Activated CD4-positive, alpha-beta memory T cell treated with anti-CD3 and anti-CD28 coated beads, Interleukin-2, amount 10 ng/mL, durations not matched to agents 7 days and 5 days (primary cell): Measurements from ENCODE around the gene ELL. TPM values are rescaled to one million over a fixed set of nuclear protein-coding genes. Genes with fewer than 3 reads are reported as not detected.
A peak's percentile ranks its signal among the peaks of the same experiment; 100 is the strongest.

Experiments
- CTCF ChIA-PET: fragments of 350-600 bp; sonication (Branson Sonifier 250); formaldehyde crosslinking; loops from one replicate; lab custom pipeline; 2021; ENCODE audit warnings: antibody characterized with exemption, inconsistent platforms; lab: Charles Lee
- POLR2A ChIA-PET: fragments of 350-600 bp; sonication (Branson Sonifier 250); formaldehyde crosslinking; loops from one replicate; lab custom pipeline; 2021; ENCODE audit warnings: antibody characterized with exemption; lab: Charles Lee
- DNase-seq: peaks from one replicate; pipeline ENCODE4 v3.0.0-alpha.2; 2020
- H3K27ac Mint-ChIP-seq: one replicate; pipeline ENCODE4 v1.8.0; 2021; ENCODE audit warnings: mild to moderate bottlenecking, mixed read lengths
- H3K27me3 Mint-ChIP-seq: one replicate; pipeline ENCODE4 v1.8.0; 2021; ENCODE audit warnings: mixed read lengths
- H3K36me3 Mint-ChIP-seq: one replicate; pipeline ENCODE4 v1.8.0; 2021; ENCODE audit warnings: low read depth, mixed read lengths
- H3K4me1 Mint-ChIP-seq: one replicate; pipeline ENCODE4 v1.8.0; 2021; ENCODE audit warnings: mixed read lengths
- H3K4me3 Mint-ChIP-seq: one replicate; pipeline ENCODE4 v1.8.0; 2021; ENCODE audit warnings: mild to moderate bottlenecking, mixed read lengths
- H3K9me3 Mint-ChIP-seq: one replicate; pipeline ENCODE4 v1.8.0; 2021; ENCODE audit warnings: mixed read lengths
- total RNA-seq, 2 experiments: library from RNA; stranded (reverse); gene quantifications; one replicate each; pipeline ENCODE4 v1.2.3, GENCODE V29; 2021

Gene ELL
- total RNA-seq, 2 experiments from 2014 or later: 26.2 to 26.3 TPM

DNA sequence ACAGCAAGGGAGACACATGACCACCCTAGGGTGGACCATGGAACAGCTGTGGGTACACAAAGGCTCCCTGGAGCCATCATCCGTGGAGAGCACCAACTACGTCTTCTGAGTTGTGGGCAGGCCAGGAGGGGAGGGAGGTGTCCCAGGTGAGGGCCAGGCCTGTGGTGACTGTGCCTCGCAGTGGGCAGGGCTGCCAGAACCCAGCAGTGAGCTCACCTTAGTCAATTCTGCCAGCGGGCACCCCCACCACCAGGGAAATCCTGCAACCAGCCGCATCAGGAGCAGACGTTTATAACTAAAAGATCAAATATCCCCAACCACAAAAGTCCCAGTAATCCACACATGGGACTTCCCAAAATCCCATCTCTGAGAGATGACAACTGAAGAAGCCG is 19.6 kb downstream of the ELL start:
- Mint-ChIP-seq H3K4me1 (peaks cover 96% of the 10 kb centered on the region), H3K9me3 (no peaks in the 10 kb centered on the region), H3K27me3 (no peaks in the 10 kb centered on the region), H3K4me3 (no peak overlapping the region), H3K36me3 (peaks cover 3% of the 10 kb centered on the region), H3K27ac (no peak overlapping the region)
- ChIA-PET CTCF (no interaction called here), POLR2A (interaction anchor here (0.9 to 4.0 kb wide), 3 partner anchors 18 to 55 kb away, joined by 3 to 17 read pairs (median 3); partner anchors contain the start of genes ELL and KXD1)
- DNase-seq: no peak

DNA sequence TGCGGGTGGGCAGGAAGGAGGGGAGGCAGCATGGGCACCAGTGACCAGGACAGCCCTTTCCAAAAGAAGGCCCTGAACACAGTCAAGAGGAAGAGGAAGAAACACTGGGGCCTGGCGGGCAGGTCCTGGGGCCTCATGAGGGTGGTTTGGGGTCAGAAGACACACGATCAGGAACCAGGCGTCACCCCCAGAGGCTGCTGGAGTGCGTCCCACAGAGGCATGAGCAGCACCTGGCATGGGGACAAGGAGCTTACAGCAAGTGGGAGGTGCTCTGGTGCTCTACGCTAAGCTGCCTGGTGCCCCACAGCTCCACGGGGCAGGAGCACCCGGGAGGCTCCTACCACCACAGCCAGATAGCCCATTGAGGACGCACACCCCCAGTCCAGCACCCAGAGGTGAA is 20.0 kb downstream of the ELL start:
- no peak overlapping the region for H3K27ac Mint-ChIP-seq
- H3K9me3 Mint-ChIP-seq: no peaks in the 10 kb centered on the region
- ChIA-PET CTCF (interaction anchor here (1.1 kb wide), 1 partner anchor 20 kb away, joined by 7 read pairs; no protein-coding TSS in a partner anchor), POLR2A (interaction anchor here (0.9 to 4.0 kb wide), 2 partner anchors 19 to 20 kb away, joined by 3 to 17 read pairs; partner anchors contain the start of gene ELL)
- peaks cover 3% of the 10 kb centered on the region for H3K36me3 Mint-ChIP-seq
- no peak overlapping the region for H3K4me3 Mint-ChIP-seq
- H3K4me1 Mint-ChIP-seq: peaks cover 96% of the 10 kb centered on the region
- no peak for DNase-seq
- no peaks in the 10 kb centered on the region for H3K27me3 Mint-ChIP-seq

DNA sequence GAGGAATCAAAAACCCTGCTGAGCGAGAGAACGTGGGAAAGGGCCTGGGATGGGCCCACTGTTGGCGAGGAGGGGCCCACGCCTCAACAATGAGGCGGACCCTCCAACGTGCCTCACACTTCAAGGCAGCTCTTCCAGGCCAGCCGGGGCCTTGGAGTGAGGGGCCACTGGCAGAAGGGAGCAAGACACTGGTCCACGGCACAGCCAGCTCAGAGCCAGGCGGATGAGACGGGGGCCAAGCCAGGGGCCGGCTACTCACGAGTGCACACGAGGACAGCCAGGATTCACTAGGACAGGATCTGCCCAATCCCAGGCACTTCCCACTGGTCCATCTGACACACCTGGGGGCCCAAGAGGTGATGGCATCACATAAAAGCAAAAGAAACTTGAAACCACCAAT is 20.5 kb downstream of the ELL start:
- Mint-ChIP-seq H3K27ac (no peak overlapping the region), H3K9me3 (no peaks in the 10 kb centered on the region), H3K36me3 (peaks cover 3% of the 10 kb centered on the region), H3K4me1 (peaks cover 96% of the 10 kb centered on the region), H3K4me3 (no peak overlapping the region), H3K27me3 (no peaks in the 10 kb centered on the region)
- ChIA-PET CTCF (interaction anchor here (1.1 to 1.5 kb wide), 2 partner anchors 19 kb away, joined by 5 to 7 read pairs; no protein-coding TSS in a partner anchor), POLR2A (interaction anchor here (0.9 to 4.0 kb wide), 2 partner anchors 19 kb away, joined by 3 to 17 read pairs; partner anchors contain the start of gene ELL)
- DNase-seq: no peak

DNA sequence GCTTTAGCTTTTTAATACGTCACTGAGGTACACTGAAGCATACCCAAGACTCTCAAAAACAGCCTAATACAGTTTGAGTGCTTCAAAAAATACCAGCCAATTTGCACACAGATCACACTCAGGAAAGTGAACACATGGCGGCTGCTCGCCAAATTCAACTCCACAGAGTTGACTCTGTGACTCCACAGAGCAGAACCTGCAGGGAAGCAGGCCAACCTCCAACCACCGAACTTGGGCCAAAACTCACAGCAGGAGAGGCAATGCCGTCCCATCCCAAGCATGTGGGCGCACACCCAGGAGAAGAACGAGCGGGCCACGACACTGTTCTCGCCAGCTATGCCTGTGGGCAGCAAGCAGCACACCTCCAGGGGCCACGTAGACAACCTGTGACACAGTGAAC is 21.1 kb downstream of the ELL start:
- ChIA-PET POLR2A (interaction anchor here (0.9 to 4.0 kb wide), 2 partner anchors 20 to 57 kb away, joined by 3 to 17 read pairs; partner anchors contain the start of genes ELL and KXD1), CTCF (interaction anchor here (0.9 to 1.5 kb wide), 4 partner anchors 19 to 88 kb away, joined by 3 to 7 read pairs (median 5); partner anchors contain the start of gene REX1BD)
- Mint-ChIP-seq H3K4me1 (peaks cover 96% of the 10 kb centered on the region), H3K4me3 (no peak overlapping the region), H3K27me3 (no peaks in the 10 kb centered on the region), H3K36me3 (peaks cover 3% of the 10 kb centered on the region), H3K27ac (no peak overlapping the region), H3K9me3 (no peaks in the 10 kb centered on the region)
- no peak for DNase-seq

DNA sequence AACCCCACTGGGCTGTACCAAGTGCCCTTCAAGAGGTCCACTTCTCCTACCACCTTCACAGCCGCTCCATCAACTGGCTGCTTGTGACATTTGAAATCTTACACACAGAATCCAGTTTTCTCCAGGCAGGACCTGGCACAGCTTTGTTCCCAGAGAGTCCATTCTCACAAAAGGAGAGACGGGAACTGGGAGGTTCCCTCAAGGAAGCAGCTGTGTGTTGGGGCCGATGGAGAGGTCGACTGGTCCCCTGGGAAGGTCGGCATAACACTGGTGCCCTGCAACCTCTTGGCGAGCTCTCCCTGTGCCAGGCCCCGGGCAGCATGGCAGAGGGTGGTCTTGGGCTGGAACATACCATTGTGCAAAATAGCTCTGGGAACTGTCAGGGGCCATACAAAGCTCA is 21.5 kb downstream of the ELL start:
- CTCF ChIA-PET: interaction anchor here (0.9 to 1.5 kb wide), 3 partner anchors 20 to 89 kb away, joined by 3 to 5 read pairs (median 5); partner anchors contain the start of gene REX1BD
- Mint-ChIP-seq H3K36me3 (peaks cover 3% of the 10 kb centered on the region), H3K27me3 (no peaks in the 10 kb centered on the region), H3K4me3 (no peak overlapping the region), H3K9me3 (no peaks in the 10 kb centered on the region), H3K4me1 (peaks cover 96% of the 10 kb centered on the region), H3K27ac (peak overlapping the region; percentile 26)
- DNase-seq: no peak
- POLR2A ChIA-PET: interaction anchor here (0.9 to 4.0 kb wide), 2 partner anchors 20 to 57 kb away, joined by 3 to 17 read pairs; partner anchors contain the start of genes ELL and KXD1

DNA sequence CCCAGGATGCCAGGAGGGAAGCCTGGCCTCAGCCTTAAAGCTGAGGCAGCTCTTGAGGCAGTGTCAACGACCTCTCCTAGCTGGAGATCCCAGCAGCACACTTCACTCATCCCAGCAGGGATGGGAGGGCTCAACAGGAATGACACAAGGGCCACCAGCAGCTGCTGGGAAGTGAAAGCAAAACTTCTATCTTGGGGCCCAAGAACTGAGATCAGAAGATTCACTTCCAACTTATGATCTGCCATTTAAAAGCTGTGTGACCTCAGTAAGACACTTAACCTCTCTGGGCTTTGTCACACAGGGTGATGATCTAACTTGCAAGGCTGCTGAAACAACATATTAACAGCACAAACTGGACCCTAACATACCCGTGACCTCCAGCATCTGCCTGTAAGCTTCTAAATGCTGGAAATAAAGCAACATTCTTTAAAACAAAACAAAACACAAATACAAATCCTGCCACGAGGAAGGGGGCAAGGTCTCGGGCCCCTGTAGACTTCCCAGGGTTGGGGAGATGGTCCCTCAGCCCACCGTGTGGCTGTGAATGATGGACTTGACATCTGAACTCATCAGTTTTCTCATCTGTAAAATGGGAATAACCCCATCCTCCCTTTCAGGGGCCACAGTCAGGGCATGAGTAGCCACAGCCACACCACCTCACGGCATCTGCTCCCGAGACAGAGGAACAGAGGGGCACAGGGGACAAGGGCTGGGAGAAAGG is 22.7 kb downstream of the ELL start:
- peaks cover 3% of the 10 kb centered on the region for H3K36me3 Mint-ChIP-seq
- no peaks in the 10 kb centered on the region for H3K9me3 Mint-ChIP-seq
- POLR2A ChIA-PET: interaction anchor here (1.0 to 1.8 kb wide), 6 partner anchors 8 to 90 kb away, joined by 3 to 6 read pairs (median 5); no protein-coding TSS in a partner anchor
- no peak overlapping the region for H3K4me3 Mint-ChIP-seq
- H3K27ac Mint-ChIP-seq: peak overlapping the region; percentile 72
- no peaks in the 10 kb centered on the region for H3K27me3 Mint-ChIP-seq
- CTCF ChIA-PET: interaction anchor here (0.5 to 1.9 kb wide), 6 partner anchors 9 to 1118 kb away, joined by 3 to 13 read pairs (median 4); partner anchors contain the start of gene ELL
- DNase-seq: no peak
- peaks cover 96% of the 10 kb centered on the region for H3K4me1 Mint-ChIP-seq

DNA sequence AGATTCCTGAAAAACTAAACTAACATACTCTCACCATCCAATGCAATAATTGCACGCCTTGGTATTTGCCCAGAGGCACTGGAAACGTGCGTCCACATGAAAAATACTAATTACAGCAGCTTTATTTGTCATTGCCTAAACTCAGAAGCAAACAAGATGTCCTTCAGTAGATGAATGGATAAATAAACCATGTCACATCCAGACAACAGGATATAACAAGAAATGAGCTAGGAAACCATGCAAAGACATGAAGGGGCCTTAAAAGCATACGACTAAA is 25.0 kb downstream of the ELL start:
- no peak for DNase-seq
- POLR2A ChIA-PET: interaction anchor here (0.8 to 2.6 kb wide), 8 partner anchors 10 to 92 kb away, joined by 3 to 38 read pairs (median 5); partner anchors contain the start of genes ELL, KXD1 and UBA52
- Mint-ChIP-seq H3K36me3 (peaks cover 3% of the 10 kb centered on the region), H3K4me3 (no peak overlapping the region), H3K27me3 (no peaks in the 10 kb centered on the region), H3K27ac (peak overlapping the region; percentile 88), H3K9me3 (no peaks in the 10 kb centered on the region), H3K4me1 (peaks cover 88% of the 10 kb centered on the region)
- CTCF ChIA-PET: interaction anchor here (1.1 to 2.6 kb wide), 10 partner anchors 10 to 92 kb away, joined by 3 to 29 read pairs (median 6); partner anchors contain the start of genes ELL, REX1BD and UBA52

DNA sequence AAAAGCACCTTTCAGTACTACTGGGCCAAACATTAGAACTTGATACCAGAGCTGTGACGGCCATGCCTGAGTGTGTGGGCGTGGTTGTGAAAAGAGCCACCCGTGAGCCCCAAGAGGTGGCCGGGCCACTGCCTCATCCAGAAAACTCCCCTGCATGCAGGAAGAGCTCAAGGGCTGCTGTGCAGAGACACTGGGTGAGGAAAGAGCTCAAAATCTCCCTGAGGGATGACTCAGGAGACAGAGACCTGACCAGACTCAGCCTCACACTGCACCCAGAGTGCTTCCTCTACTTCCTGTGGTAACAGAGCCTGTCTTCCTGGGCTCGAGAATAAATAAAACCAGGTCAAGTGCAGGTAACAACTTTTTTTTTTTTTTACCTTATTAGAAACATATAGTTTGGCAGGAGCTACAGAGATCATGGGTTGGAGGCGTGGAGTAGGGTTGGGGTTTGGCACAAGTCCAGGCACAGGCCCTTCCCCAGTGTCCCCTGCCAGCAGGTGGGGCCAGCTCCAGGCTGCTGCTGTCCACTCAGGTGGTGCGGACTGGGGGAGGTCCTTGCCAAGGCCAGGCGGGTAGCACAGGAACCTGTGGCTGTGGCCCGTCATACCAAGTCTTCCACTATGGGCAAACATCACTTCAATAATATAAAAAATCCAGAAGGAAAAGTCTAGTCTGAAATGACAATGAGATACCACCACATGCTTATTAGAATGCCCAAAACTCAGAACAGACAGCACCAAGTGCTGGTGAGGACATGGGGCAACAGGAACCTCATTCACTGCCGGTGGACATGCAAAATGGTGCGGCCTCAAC is 25.5 kb downstream of the ELL start:
- POLR2A ChIA-PET: interaction anchor here (0.6 to 2.6 kb wide), 15 partner anchors 8 to 1312 kb away, joined by 3 to 38 read pairs (median 4); partner anchors contain the start of genes ELL, KXD1 and UBA52
- Mint-ChIP-seq H3K4me1 (peaks cover 84% of the 10 kb centered on the region), H3K4me3 (peak overlapping the region; percentile 52), H3K9me3 (no peaks in the 10 kb centered on the region), H3K36me3 (peaks cover 3% of the 10 kb centered on the region), H3K27me3 (no peaks in the 10 kb centered on the region), H3K27ac (peak overlapping the region; percentile 88)
- DNase-seq: peak; percentile 75
- CTCF ChIA-PET: interaction anchor here (0.7 to 2.6 kb wide), 14 partner anchors 10 to 352 kb away, joined by 3 to 29 read pairs (median 4); partner anchors contain the start of genes ELL, KXD1, REX1BD and UBA52

DNA sequence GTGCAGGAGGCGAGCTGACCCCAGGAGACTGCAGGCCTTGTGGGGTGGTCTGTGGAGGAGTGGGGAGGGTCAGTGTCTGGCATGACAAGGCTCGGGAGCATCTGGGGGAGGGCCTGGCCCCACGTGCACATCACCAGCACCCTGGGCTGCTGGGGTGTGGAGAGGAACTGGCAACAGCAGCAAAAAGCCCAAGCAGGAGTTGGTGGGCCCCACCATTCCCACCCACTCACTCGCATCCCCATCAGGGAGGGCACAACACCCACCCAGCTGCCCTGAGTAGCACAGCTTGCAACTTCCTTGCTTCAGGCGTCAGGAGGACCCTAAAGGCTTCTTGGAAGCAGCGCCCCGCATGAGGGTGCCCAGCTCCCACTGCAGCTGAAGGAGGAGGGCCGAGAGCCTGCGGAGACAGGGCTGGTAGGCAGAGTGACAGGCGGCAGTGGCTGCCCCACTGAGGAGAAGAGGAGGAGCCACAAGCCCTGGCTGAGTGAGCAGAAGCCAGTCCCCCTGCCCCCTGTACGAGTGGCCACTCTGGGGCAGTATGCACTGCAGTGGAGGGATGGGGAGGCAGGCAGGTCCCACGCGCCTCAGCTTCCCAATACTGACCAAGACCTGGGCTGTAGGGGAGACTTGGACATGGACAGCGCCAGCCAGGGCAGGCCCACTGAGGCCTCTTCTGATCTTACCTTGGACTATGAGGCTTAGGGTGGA is 26.5 kb downstream of the ELL start:
- no peaks in the 10 kb centered on the region for H3K9me3 Mint-ChIP-seq
- peak overlapping the region; percentile 88 for H3K27ac Mint-ChIP-seq
- no peaks in the 10 kb centered on the region for H3K27me3 Mint-ChIP-seq
- ChIA-PET CTCF (interaction anchor here (1.0 to 2.6 kb wide), 10 partner anchors 9 to 94 kb away, joined by 3 to 29 read pairs (median 6); partner anchors contain the start of genes ELL, KXD1 and REX1BD), POLR2A (interaction anchor here (0.6 to 2.6 kb wide), 10 partner anchors 9 to 339 kb away, joined by 3 to 38 read pairs (median 3); partner anchors contain the start of genes ELL and KXD1)
- peak overlapping the region; percentile 52 for H3K4me3 Mint-ChIP-seq
- H3K4me1 Mint-ChIP-seq: peaks cover 76% of the 10 kb centered on the region
- DNase-seq: no peak
- H3K36me3 Mint-ChIP-seq: peaks cover 3% of the 10 kb centered on the region

DNA sequence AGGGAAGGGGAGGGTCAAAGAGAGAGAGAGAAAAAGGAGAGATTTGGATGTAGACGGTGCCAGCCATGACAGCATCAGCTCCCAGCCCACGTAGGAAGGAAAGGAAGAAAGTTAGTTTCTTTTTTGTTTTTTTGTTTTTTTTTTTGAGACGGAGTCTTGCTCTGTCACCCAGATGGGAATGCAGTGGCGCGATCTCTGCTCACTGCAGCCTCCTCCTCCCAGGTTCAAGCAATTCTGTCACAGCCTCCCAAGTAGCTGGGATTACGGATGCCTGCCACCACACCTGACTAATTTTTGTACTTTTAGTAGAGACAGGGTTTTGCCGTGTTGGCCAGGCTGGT is 27.6 kb downstream of the ELL start:
- peak overlapping the region; percentile 32 for H3K4me3 Mint-ChIP-seq
- ChIA-PET POLR2A (interaction anchor here (1.0 to 2.7 kb wide), 5 partner anchors 12 to 340 kb away, joined by 3 to 12 read pairs (median 3); no protein-coding TSS in a partner anchor), CTCF (interaction anchor here (0.8 to 1.8 kb wide), 4 partner anchors 25 to 78 kb away, joined by 3 to 11 read pairs (median 4); partner anchors contain the start of gene UBA52)
- peaks cover 67% of the 10 kb centered on the region for H3K4me1 Mint-ChIP-seq
- H3K9me3 Mint-ChIP-seq: no peaks in the 10 kb centered on the region
- no peak for DNase-seq
- H3K36me3 Mint-ChIP-seq: no peaks in the 10 kb centered on the region
- no peaks in the 10 kb centered on the region for H3K27me3 Mint-ChIP-seq
- H3K27ac Mint-ChIP-seq: peak overlapping the region; percentile 88

DNA sequence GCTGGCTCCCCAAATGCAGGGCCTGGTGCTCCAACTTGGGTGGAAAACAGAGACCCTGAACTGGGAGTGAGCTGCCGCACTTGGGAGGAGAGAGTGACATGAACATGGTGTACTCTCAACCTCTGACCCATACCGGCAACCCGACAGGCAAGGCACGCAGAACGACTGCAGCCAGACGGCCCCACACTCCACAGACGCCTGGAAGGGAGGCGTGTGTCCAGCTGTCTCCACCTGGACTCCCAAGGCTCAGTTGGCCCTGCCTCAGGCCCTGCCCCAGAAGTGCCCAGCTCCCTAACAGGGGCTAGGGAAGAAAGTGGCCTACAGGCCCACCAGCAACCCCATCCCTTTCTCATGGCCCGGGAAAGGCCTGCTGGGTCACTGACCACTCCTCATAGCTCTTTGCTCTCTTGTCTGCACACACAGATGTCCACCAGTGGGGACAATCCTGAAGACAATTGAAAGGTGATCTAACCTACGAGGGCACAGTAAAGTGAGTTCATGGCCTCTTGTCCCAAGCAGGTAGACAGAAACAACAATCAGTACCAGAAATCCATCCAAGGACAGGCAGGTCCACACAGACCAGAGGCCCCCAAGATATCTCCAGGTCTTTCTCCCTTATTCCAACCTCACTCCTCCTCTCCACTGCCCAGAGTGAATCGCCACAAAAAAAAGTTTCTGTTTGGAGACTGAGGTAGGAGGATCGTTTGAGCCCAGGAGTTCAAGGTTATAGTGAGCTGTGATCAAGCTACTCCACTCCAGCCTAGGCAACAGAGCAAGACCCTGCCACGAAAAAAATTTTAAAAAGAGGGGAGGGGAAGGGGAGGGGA is 28.2 kb downstream of the ELL start:
- peak overlapping the region; percentile 88 for H3K27ac Mint-ChIP-seq
- no peaks in the 10 kb centered on the region for H3K9me3 Mint-ChIP-seq
- ChIA-PET POLR2A (interaction anchor here (1.0 to 2.7 kb wide), 5 partner anchors 11 to 96 kb away, joined by 3 to 12 read pairs (median 4); partner anchors contain the start of gene ELL), CTCF (interaction anchor here (0.8 to 1.8 kb wide), 6 partner anchors 23 to 78 kb away, joined by 3 to 11 read pairs (median 4); partner anchors contain the start of gene UBA52)
- H3K36me3 Mint-ChIP-seq: no peaks in the 10 kb centered on the region
- no peak for DNase-seq
- H3K4me3 Mint-ChIP-seq: peak overlapping the region; percentile 44
- H3K4me1 Mint-ChIP-seq: peaks cover 66% of the 10 kb centered on the region
- no peaks in the 10 kb centered on the region for H3K27me3 Mint-ChIP-seq
